K562 (cell line): ENCODE measurements around the gene SLC44A5. TPM values are rescaled to one million over a fixed set of nuclear protein-coding genes. Genes with fewer than 3 reads are reported as not detected.

Experiments used
- ATAC-seq: fragments of 200-7000 bp; cut with Tn5 transposase; 3 replicates; pipeline ENCODE4 v1.9.1; 2020; ENCODE audit warnings: moderate library complexity
- BruUV-seq: library from RNA; stranded (reverse); fragments of 400-500 nt; replicated peaks from 2 replicates; lab custom pipeline; 2021; lab: Mats Ljungman, UMichigan
- CTCF ChIA-PET: fragments of 300-600 bp; formaldehyde crosslinking; extraction: SDS; loops from one replicate; lab custom pipeline; 2021; ENCODE audit warnings: low intra/inter-chr PET ratio; lab: Yijun Ruan, JAX
- POLR2A ChIA-PET: fragments of 300-600, 350-650 bp; sonication (Branson Sonifier 250); formaldehyde crosslinking; extraction: SDS; loops from one replicate; lab custom pipeline; 2021; ENCODE audit warnings: antibody characterized with exemption, inconsistent platforms; lab: Yijun Ruan, JAX
- DNase-seq, 4 experiments: peaks; one replicate each; pipeline versions ENCODE4 v3.0.0 to v3.0.0-alpha.2; 2011 to 2018; ENCODE audit warnings: low spot score in 3 of 4, mixed read lengths in 3 of 4; ENCODE audit errors: extremely low read depth in 1 of 4
- FAIRE-seq: peaks from 2 replicates; lab custom pipeline; 2011; peaks lifted over from hg19 to GRCh38; lab: Jason Lieb, UNC
- H2AFZ ChIP-seq: 2 replicates; pipeline ENCODE4 v1.6.0; 2011; ENCODE audit warnings: low read depth, low read length, control low read depth, inconsistent platforms
- H3K27ac ChIP-seq: fragments of 200-600 bp; 3 replicates; pipeline ENCODE4 v1.8.0; 2011; ENCODE audit warnings: low read depth, mild to moderate bottlenecking, control low read depth, inconsistent platforms, low read length, moderate library complexity, mixed read lengths; ENCODE audit errors: extremely low read depth
- H3K27me3 ChIP-seq, 2 experiments: fragments of 300-600 bp in 1 of 2; 2 replicates in 1 of 2; 3 replicates in 1 of 2; pipeline versions ENCODE4 v1.6.0 to v1.8.0; 2011; ENCODE audit warnings: inconsistent platforms in 2 of 2, low read length in 2 of 2, mild to moderate bottlenecking in 1 of 2, mixed read lengths in 1 of 2, moderate library complexity in 1 of 2; ENCODE audit not compliant: control insufficient read depth in 2 of 2, insufficient read depth in 2 of 2
- H3K36me3 ChIP-seq: fragments of 300-600 bp; 3 replicates; pipeline ENCODE4 v1.8.0; 2011; ENCODE audit warnings: mild to moderate bottlenecking, low read length, inconsistent platforms; ENCODE audit not compliant: control insufficient read depth, insufficient read depth
- H3K4me1 ChIP-seq, 2 experiments: fragments of 200-600 bp in 1 of 2; replicated peaks in 1 of 2; 2 replicates in 1 of 2; 3 replicates in 1 of 2; pipeline versions ENCODE4 v1.5.1 to v1.8.0; 2011; ENCODE audit warnings: inconsistent platforms in 2 of 2, low read length in 2 of 2, mild to moderate bottlenecking in 1 of 2, mixed read lengths in 1 of 2, moderate library complexity in 1 of 2; ENCODE audit not compliant: control insufficient read depth in 2 of 2, insufficient read depth in 2 of 2
- H3K4me2 ChIP-seq: 2 replicates; pipeline ENCODE4 v1.6.1; 2011; ENCODE audit warnings: low read length, control low read depth, inconsistent platforms, mixed read lengths; ENCODE audit not compliant: insufficient read depth
- H3K4me3 ChIP-seq: fragments of 200-600 bp; sonication (generic), shearing (Covaris generic); 2 replicates; pipeline ENCODE4 v1.5.1; 2016; ENCODE audit warnings: control low read depth, inconsistent platforms
- H3K79me2 ChIP-seq: fragments of 200-600 bp; 3 replicates; pipeline ENCODE4 v1.8.0; 2011; ENCODE audit warnings: low read length, inconsistent platforms; ENCODE audit not compliant: control insufficient read depth, insufficient read depth
- H3K9ac ChIP-seq, 2 experiments: 2 replicates each; pipeline versions ENCODE4 v1.6.0 to v1.6.1; 2011; ENCODE audit warnings: low read depth in 2 of 2, low read length in 2 of 2, control low read depth in 1 of 2, inconsistent platforms in 1 of 2, mild to moderate bottlenecking in 1 of 2, mixed read lengths in 1 of 2; ENCODE audit not compliant: insufficient read depth in 1 of 2
- H3K9me1 ChIP-seq: one replicate; pipeline ENCODE4 v1.6.0; 2011; ENCODE audit warnings: inconsistent platforms, mild to moderate bottlenecking, low read length, moderate library complexity; ENCODE audit not compliant: control insufficient read depth, insufficient read depth
- H3K9me3 ChIP-seq: replicated peaks from 2 replicates; pipeline ENCODE4 v1.5.1; 2011; ENCODE audit warnings: low read depth, low read length, inconsistent platforms; ENCODE audit not compliant: control insufficient read depth, insufficient read depth
- H4K20me1 ChIP-seq: replicated peaks from 2 replicates; pipeline ENCODE4 v1.6.1; 2011; ENCODE audit warnings: low read length, inconsistent platforms, mixed read lengths; ENCODE audit not compliant: control insufficient read depth, insufficient read depth
- ASH1L ChIP-seq: fragments of 450-650 bp; IDR thresholded peaks from 2 replicates; pipeline ENCODE4 v1.6.1; 2018; ENCODE audit warnings: borderline replicate concordance, mild to moderate bottlenecking, low read depth; ENCODE audit not compliant: partially characterized antibody
- BDP1 ChIP-seq: IDR thresholded peaks from 3 replicates; pipeline ENCODE4 v1.6.1; 2011; ENCODE audit not compliant: insufficient read length, insufficient read depth
- C11orf30 ChIP-seq: fragments of 450-650 bp; IDR thresholded peaks from 2 replicates; pipeline ENCODE4 v1.6.1; 2016; ENCODE audit warnings: low read depth, mild to moderate bottlenecking
- CBX5 ChIP-seq: IDR thresholded peaks from 2 replicates; pipeline ENCODE4 v1.6.1; 2014; ENCODE audit warnings: low read depth, borderline replicate concordance
- CTBP1 ChIP-seq: fragments of 450-650 bp; IDR thresholded peaks from 2 replicates; pipeline ENCODE4 v1.6.1; 2016; ENCODE audit warnings: borderline replicate concordance
- JUN ChIP-seq, 2 experiments: sonication (generic) in 1 of 2; formaldehyde crosslinking in 1 of 2; IDR thresholded peaks; 2 replicates each; pipeline versions ENCODE4 v1.6.1 to v1.8.0; 2012 to 2022; ENCODE audit warnings: borderline replicate concordance in 2 of 2, mild to moderate bottlenecking in 2 of 2, improper control_type of control experiment in 1 of 2, low read depth in 1 of 2, low read length in 1 of 2, missing genetic modification reagents in 1 of 2
- MAFF ChIP-seq: IDR thresholded peaks from 2 replicates; pipeline ENCODE4 v1.6.1; 2012; ENCODE audit warnings: low read length, improper control_type of control experiment
- MAFG ChIP-seq: fragments of 450-650 bp; conservative IDR thresholded peaks from 2 replicates; pipeline ENCODE4 v1.6.1; 2016; ENCODE audit warnings: missing genetic modification characterization, missing compliant biosample characterization
- MAFK ChIP-seq: IDR thresholded peaks from 2 replicates; pipeline ENCODE4 v1.6.1; 2011; ENCODE audit warnings: low read length, improper control_type of control experiment
- NFE2 ChIP-seq: IDR thresholded peaks from 2 replicates; pipeline ENCODE4 v1.6.1; 2014; ENCODE audit warnings: antibody characterized with exemption, low read depth
- NFE2L1 ChIP-seq: fragments of 450-650 bp; IDR thresholded peaks from 2 replicates; pipeline ENCODE4 v1.6.1; 2016; ENCODE audit warnings: missing genetic modification characterization, low read depth, mild to moderate bottlenecking, missing compliant biosample characterization, moderate library complexity, borderline replicate concordance
- NR2F6 ChIP-seq: fragments of 450-650 bp; formaldehyde crosslinking; IDR thresholded peaks from 2 replicates; pipeline ENCODE4 v1.4.0; 2020; ENCODE audit warnings: mild to moderate bottlenecking
- NUFIP1 ChIP-seq: fragments of 450-650 bp; IDR thresholded peaks from 2 replicates; pipeline ENCODE4 v1.6.1; 2018; ENCODE audit not compliant: partially characterized antibody
- POLR2H ChIP-seq: IDR thresholded peaks from 2 replicates; pipeline ENCODE4 v1.6.1; 2016; ENCODE audit warnings: missing genetic modification characterization, low read depth, mild to moderate bottlenecking, control low read depth, missing compliant biosample characterization, moderate library complexity
- RCOR1 ChIP-seq, 2 experiments: IDR thresholded peaks; 2 replicates each; pipeline ENCODE4 v1.6.1; 2012; ENCODE audit warnings: low read depth in 2 of 2, low read length in 2 of 2, borderline replicate concordance in 1 of 2, improper control_type of control experiment in 1 of 2
- SPI1 ChIP-seq: IDR thresholded peaks from 2 replicates; pipeline ENCODE4 v1.6.1; 2011; ENCODE audit warnings: low read depth, low read length, control low read depth, borderline replicate concordance
- XRCC4 ChIP-seq: IDR thresholded peaks from one replicate; pipeline ENCODE4 v1.6.1; 2011; ENCODE audit not compliant: insufficient read depth, insufficient read length; ENCODE audit errors: extremely low read depth
- ZC3H8 ChIP-seq: fragments of 450-650 bp; IDR thresholded peaks from 2 replicates; pipeline ENCODE4 v1.6.1; 2017
- ZNF316 ChIP-seq: fragments of 450-650 bp; IDR thresholded peaks from 2 replicates; pipeline ENCODE4 v1.6.1; 2016
- ZNF354B ChIP-seq: fragments of 250-450 bp; sonication (Bioruptor Pico); IDR thresholded peaks from 2 replicates; pipeline ENCODE4 v1.4.0; 2020
- ZNF785 ChIP-seq: fragments of 250-450 bp; sonication (Bioruptor Pico); IDR thresholded peaks from 2 replicates; pipeline ENCODE4 v1.4.0; 2020; ENCODE audit warnings: mild to moderate bottlenecking
- WGBS: fragments of 100-300 bp; shearing (Covaris generic); methylation state at CpG from one replicate; pipeline ENCODE4 v1.1.6; 2016; ENCODE audit warnings: low coverage, mixed read lengths; ENCODE audit not compliant: insufficient coverage; ENCODE audit errors: missing lambda C conversion rate; 5-methylcytosine and 5-hydroxymethylcytosine counted together
- in situ Hi-C: fragments of 300-500 bp; cut with MboI; formaldehyde crosslinking; loops from 4 replicates; pipeline ENCODE4 v1.15.0; 2018; ENCODE audit warnings: inconsistent platforms, mixed read lengths
- intact Hi-C: fragments of 100-400 bp; cut with micrococcal nuclease; formaldehyde crosslinking; loops from 2 replicates; pipeline ENCODE4 v1.14.2; 2022
- polyA plus RNA-seq, 8 experiments: library from polyadenylated mRNA; depleted of rRNA in 4 of 8; stranded (reverse) in 5 of 8; unstranded in 3 of 8; fragments of >200 nt; fragmentation: Nextera tagmentation in 2 of 8; fragmentation: Illumina TruSeq in 1 of 8; extraction: Ambion mirVana in 2 of 8; extraction: Trizol in 1 of 8; gene quantifications; 2 replicates each; pipeline versions ENCODE4 v1.2.1 to v1.2.3, GENCODE V29; 2011 to 2014; ENCODE audit warnings: inconsistent platforms in 1 of 8, missing spikeins in 1 of 8
- total RNA-seq, 7 experiments: library from RNA; depleted of rRNA in 6 of 7; stranded (reverse); fragments of >200 nt in 6 of 7; fragmentation: Illumina TruSeq in 2 of 7; extraction: Trizol in 2 of 7; gene quantifications; 2 replicates each; pipeline versions ENCODE4 v1.2.1 to v1.2.3, GENCODE V29; 2011 to 2021; ENCODE audit warnings: low replicate concordance in 1 of 7
- TF ChIP-seq, protein P1 (sequence below): fragments of 250-450 bp; sonication (Bioruptor Pico); IDR thresholded peaks from 2 replicates; pipeline ENCODE4 v1.5.0; 2020; ENCODE audit warnings: mild to moderate bottlenecking
- TF ChIP-seq, protein P2 (sequence below): sonication (generic); formaldehyde crosslinking; IDR thresholded peaks from 2 replicates; pipeline ENCODE4 v1.8.0; 2022; ENCODE audit warnings: mild to moderate bottlenecking, missing genetic modification reagents

The SLC44A5 gene
- total and polyA plus RNA-seq, 9 of the 15 experiments (the other 6 are each of a cell fraction or from before 2014, with no cell fraction given), result 1.2 to 10.1 (median 3.2) TPM

DNA sequence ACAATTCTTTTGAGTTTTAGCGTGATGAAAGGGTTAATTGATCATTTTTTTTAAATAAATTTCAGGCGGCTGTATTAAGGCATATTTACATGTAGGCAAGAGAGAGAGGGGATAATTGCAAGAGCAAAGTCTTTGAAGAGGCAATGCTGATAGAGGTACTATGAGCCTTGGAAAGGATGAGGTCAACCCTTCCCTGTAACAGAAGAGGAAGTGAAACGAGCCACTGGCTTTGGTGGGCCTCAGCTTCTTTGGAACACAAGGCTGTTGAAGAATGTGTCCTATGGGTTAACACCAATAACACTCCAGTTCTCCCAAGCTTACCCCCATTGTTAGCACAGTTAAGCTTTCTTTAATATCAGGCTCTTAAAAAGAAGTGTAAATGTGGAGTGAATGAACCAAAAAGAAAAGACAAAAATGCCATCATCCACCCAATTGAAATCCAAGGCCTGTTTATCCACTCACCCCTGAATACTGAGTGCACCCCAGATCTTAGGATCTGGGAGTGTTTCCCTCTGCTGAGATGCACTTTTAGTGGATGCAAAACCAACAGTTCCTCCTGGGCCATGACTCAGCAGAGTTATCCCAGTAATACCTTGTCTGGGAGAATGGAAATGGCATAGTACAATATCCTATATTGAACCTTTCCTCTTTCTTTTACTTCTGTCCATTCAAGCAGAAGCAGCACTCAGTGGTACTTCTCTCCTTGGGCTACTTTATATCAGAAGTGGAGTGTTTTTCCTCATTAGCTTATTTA lies 216.4 kb downstream of the SLC44A5 start:
- no TSS peak for BruUV-seq
- ChIA-PET CTCF (no interaction called here), POLR2A (no interaction called here)
- no peaks in the 10 kb centered on the region for H3K36me3 ChIP-seq
- DNase-seq (no peak), FAIRE-seq (no peak), ATAC-seq (peak; percentile 42; the same call in 2 of the 3 replicates)
- 7% methylated on average over 3 of the region's 3 CpGs for WGBS
- no peaks in the 10 kb centered on the region for H3K9me3 ChIP-seq
- H3K4me3 ChIP-seq, result no peak overlapping the region
- no peak for TF ChIP-seq NUFIP1
- TF ChIP-seq, protein P1, sequence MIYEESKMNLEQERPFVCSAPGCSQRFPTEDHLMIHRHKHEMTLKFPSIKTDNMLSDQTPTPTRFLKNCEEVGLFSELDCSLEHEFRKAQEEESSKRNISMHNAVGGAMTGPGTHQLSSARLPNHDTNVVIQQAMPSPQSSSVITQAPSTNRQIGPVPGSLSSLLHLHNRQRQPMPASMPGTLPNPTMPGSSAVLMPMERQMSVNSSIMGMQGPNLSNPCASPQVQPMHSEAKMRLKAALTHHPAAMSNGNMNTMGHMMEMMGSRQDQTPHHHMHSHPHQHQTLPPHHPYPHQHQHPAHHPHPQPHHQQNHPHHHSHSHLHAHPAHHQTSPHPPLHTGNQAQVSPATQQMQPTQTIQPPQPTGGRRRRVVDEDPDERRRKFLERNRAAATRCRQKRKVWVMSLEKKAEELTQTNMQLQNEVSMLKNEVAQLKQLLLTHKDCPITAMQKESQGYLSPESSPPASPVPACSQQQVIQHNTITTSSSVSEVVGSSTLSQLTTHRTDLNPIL, result no peak
- no peak for TF ChIP-seq JUN (IDR thresholded peaks at IDR 0.05; ENCODE audit: borderline replicate concordance, low read depth, low read length)
- no peak for TF ChIP-seq JUN (CRISPR knock-in tag; IDR thresholded peaks at IDR 0.05; ENCODE audit: borderline replicate concordance)
- TF ChIP-seq C11orf30, result peak; percentile 68
- TF ChIP-seq ZC3H8, result no peak
- TF ChIP-seq MAFF, result peak; percentile 86
- peak; percentile 57 for TF ChIP-seq ZNF316
- TF ChIP-seq NFE2, result peak; percentile 89
- TF ChIP-seq NFE2L1 (tag), result peak; percentile 71
- no peak for TF ChIP-seq POLR2H
- no peak for TF ChIP-seq BDP1
- TF ChIP-seq ZNF785, result no peak
- TF ChIP-seq MAFG (tag), result peak; percentile 85
- peak; percentile 14; the same call in 1 of the 2 replicates for TF ChIP-seq CTBP1
- TF ChIP-seq CBX5, result no peak
- no peak for TF ChIP-seq NR2F6 (CRISPR knock-in tag)
- TF ChIP-seq ZNF354B, result no peak
- no peak for TF ChIP-seq ASH1L
- peak in 1 of 2 experiments; percentile 39; a peak in 1 of 4 replicates for TF ChIP-seq RCOR1 (IDR thresholded peaks at IDR 0.05; ENCODE audit: borderline replicate concordance in 1 of 2, low read depth in 2 of 2, low read length in 2 of 2)
- TF ChIP-seq MAFK, result peak; percentile 79
- TF ChIP-seq SPI1, result peak; percentile 83; the same call in 1 of the 2 replicates
- no peak for TF ChIP-seq XRCC4
- TF ChIP-seq, protein P2, sequence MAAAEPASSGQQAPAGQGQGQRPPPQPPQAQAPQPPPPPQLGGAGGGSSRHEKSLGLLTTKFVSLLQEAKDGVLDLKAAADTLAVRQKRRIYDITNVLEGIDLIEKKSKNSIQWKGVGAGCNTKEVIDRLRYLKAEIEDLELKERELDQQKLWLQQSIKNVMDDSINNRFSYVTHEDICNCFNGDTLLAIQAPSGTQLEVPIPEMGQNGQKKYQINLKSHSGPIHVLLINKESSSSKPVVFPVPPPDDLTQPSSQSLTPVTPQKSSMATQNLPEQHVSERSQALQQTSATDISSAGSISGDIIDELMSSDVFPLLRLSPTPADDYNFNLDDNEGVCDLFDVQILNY (CRISPR knock-in tag), result no peak
- H4K20me1 ChIP-seq, result no peaks in the 10 kb centered on the region
- no peak overlapping the region for H3K27ac ChIP-seq
- intact Hi-C loops, result no loop called here
- no peak overlapping the region for H3K9ac ChIP-seq
- H2AFZ ChIP-seq, result no peak overlapping the region
- no peaks in the 10 kb centered on the region for H3K79me2 ChIP-seq
- H3K4me1 ChIP-seq, result peaks cover 0 to 5% of the 10 kb centered on the region in 2 experiments; a peak in 1 of 5 replicates
- in situ Hi-C loops, result no loop called here
- no peaks in the 10 kb centered on the region for H3K9me1 ChIP-seq
- H3K27me3 ChIP-seq, result no peaks in the 10 kb centered on the region
- no peak overlapping the region for H3K4me2 ChIP-seq
